HCT116 (cell line): ENCODE data around the gene CCDC82.

ENCODE experiments used
- CTCF ChIP-seq, 3 experiments: fragments of 200-600 bp in 1 of 3; sonication (generic) in 1 of 3; IDR thresholded peaks in 2 of 3; conservative IDR thresholded peaks in 1 of 3; 2 replicates each; pipeline ENCODE4 v1.5.1; 2012 to 2017; ENCODE audit warnings: low read depth in 2 of 3, low read length in 2 of 3, antibody characterized with exemption in 1 of 3, borderline replicate concordance in 1 of 3, control low read depth in 1 of 3, mild to moderate bottlenecking in 1 of 3, mixed read lengths in 1 of 3, mixed run types in 1 of 3, moderate library complexity in 1 of 3; ENCODE audit not compliant: insufficient read depth in 1 of 3
- EGR1 ChIP-seq: IDR thresholded peaks from 2 replicates; pipeline ENCODE4 v1.6.1; 2012; ENCODE audit warnings: low read depth
- EZH2 ChIP-seq: fragments of 200-600 bp; sonication (generic); IDR thresholded peaks from 2 replicates; pipeline ENCODE4 v1.6.1; 2017; ENCODE audit warnings: antibody characterized with exemption, mixed run types
- MAX ChIP-seq: IDR thresholded peaks from 2 replicates; pipeline ENCODE4 v1.6.1; 2012
- RAD21 ChIP-seq: IDR thresholded peaks from 2 replicates; pipeline ENCODE4 v1.6.1; 2012; ENCODE audit warnings: low read depth, mild to moderate bottlenecking

- TF ChIP-seq CTCF (IDR thresholded peaks at IDR 0.05 in 2 of 3, conservative IDR thresholded peaks at IDR 0.05 in 1 of 3; ENCODE audit: borderline replicate concordance in 1 of 3, insufficient read depth in 1 of 3, low read depth in 2 of 3, low read length in 2 of 3) = no peak
- no peak for TF ChIP-seq MAX
- no peak for TF ChIP-seq EZH2
- no peak for TF ChIP-seq EGR1
- no peak for TF ChIP-seq RAD21
Measured at GRCh38 chr11:96311120-96311568, 78.6 kb downstream of the CCDC82 start.
